ENCODE results near the gene CHST5.

GRCh38 chr16:75578212-75578611, 42.3 kb upstream of the CHST5 start:
- no peak for TF ChIP-seq POLR2A (IDR thresholded peaks at IDR 0.05; ENCODE audit: control extremely low read depth in 1 of 2, low read depth in 2 of 2, low read length in 2 of 2)
- TF ChIP-seq CTCF (IDR thresholded peaks at IDR 0.05; ENCODE audit: control extremely low read depth in 1 of 3, insufficient read depth in 1 of 3, low read depth in 1 of 3, low read length in 3 of 3) = no peak
- TF ChIP-seq SIRT6 (IDR thresholded peaks at IDR 0.05; ENCODE audit: low read length) = no peak
- no peak for TF ChIP-seq ATF2 (IDR thresholded peaks at IDR 0.05; ENCODE audit: low read length)

Measured in H1 (cell line).